ENCODE data around the gene TRA2B. TPM values are rescaled to one million over a fixed set of nuclear protein-coding genes. Genes with fewer than 3 reads are reported as not detected.

TRA2B gene
- total and polyA plus RNA-seq, 10 donors: 101 to 235 (median 143) TPM

- TF ChIP-seq POLR2A (IDR thresholded peaks at IDR 0.05): no peak
- intact Hi-C loops (cut with DNase I; ENCODE audit: low total_unique reads): loop anchor here (10.0 kb wide), 1 partner anchor 851 kb away; the partner anchor contains the start of gene EIF4A2
- no peaks in the 10 kb centered on the region for H3K9me3 ChIP-seq
Measured at GRCh38 chr3:185933374-185934173, 4.2 kb downstream of the TRA2B start.

GRCh38 chr3:185931777-185932612 is 5.8 kb downstream of the TRA2B start:
- Histone ChIP-seq H3K9me3 (no peaks in the 10 kb centered on the region), H3K4me1 (peaks cover 75 to 98% (median 93%) of the 10 kb centered on the region in 6 donors), H3K4me3 (peak overlapping the region in 6 of 8 donors; percentile 0 to 84 (median 36)), H3K27me3 (replicated peaks in 1 of 7) (no peaks in the 10 kb centered on the region), H3K36me3 (peaks cover 0 to 38% (median 9%) of the 10 kb centered on the region in 6 donors), H3K27ac (peak overlapping the region in 6 of 8 donors; percentile 5 to 96 (median 48))
- WGBS, 5 donors: 6 to 7% (median 7%) methylated on average over 8 of the region's 8 CpGs
- TF ChIP-seq CTCF (IDR thresholded peaks at IDR 0.05 in 8 of 11, conservative IDR thresholded peaks at IDR 0.05 in 3 of 11): no peak
- TF ChIP-seq POLR2A (IDR thresholded peaks at IDR 0.05): no peak
- TF ChIP-seq POLR2AphosphoS5 (IDR thresholded peaks at IDR 0.05): no peak
- no peak for DNase-seq
- intact Hi-C loops (cut with DNase I; ENCODE audit: low total_unique reads): loop anchor here (10.0 kb wide), 1 partner anchor 853 kb away; the partner anchor contains the start of gene EIF4A2

More at GRCh38 chr3:185933374-185934173, 4.2 kb downstream of the TRA2B start:
- Histone ChIP-seq H3K36me3 (peaks cover 0 to 23% (median 7%) of the 10 kb centered on the region in 6 donors), H3K27me3 (replicated peaks in 1 of 7) (no peaks in the 10 kb centered on the region), H3K4me3 (peak overlapping the region in 7 of 8 donors; percentile 61 to 84 (median 68)), H3K4me1 (peaks cover 60 to 86% (median 81%) of the 10 kb centered on the region in 6 donors), H3K27ac (peak overlapping the region in 6 of 8 donors; percentile 17 to 100 (median 68))
- no peak for DNase-seq

GRCh38 chr3:185930393-185931107 is 7.3 kb downstream of the TRA2B start:
- H3K27me3 ChIP-seq (replicated peaks in 1 of 7): no peaks in the 10 kb centered on the region
- peaks cover 84 to 100% (median 99%) of the 10 kb centered on the region in 6 donors for H3K4me1 ChIP-seq
- peak overlapping the region in 5 of 8 donors; percentile 15 to 96 (median 54) for H3K27ac ChIP-seq
- 27 to 43% (median 39%) methylated on average over 3 of the region's 3 CpGs for WGBS, 5 donors
- no peak for DNase-seq
- H3K36me3 ChIP-seq: peaks cover 0 to 53% (median 17%) of the 10 kb centered on the region in 6 donors
- H3K4me3 ChIP-seq: peak overlapping the region in 4 of 8 donors; percentile 2 to 84 (median 45)
- H3K9me3 ChIP-seq: no peaks in the 10 kb centered on the region
- intact Hi-C loops (cut with DNase I; ENCODE audit: low total_unique reads): loop anchor here (10.0 kb wide), 1 partner anchor 854 kb away; the partner anchor contains the start of gene EIF4A2
- TF ChIP-seq POLR2A (IDR thresholded peaks at IDR 0.05): no peak
- TF ChIP-seq POLR2AphosphoS5 (IDR thresholded peaks at IDR 0.05): no peak
- TF ChIP-seq CTCF (IDR thresholded peaks at IDR 0.05 in 8 of 11, conservative IDR thresholded peaks at IDR 0.05 in 3 of 11): no peak
